ENCODE data around the gene ME3. TPM values are rescaled to one million over a fixed set of nuclear protein-coding genes. Genes with fewer than 3 reads are reported as not detected.
"Not testable (repeated sequence)": the region's sequence is repeated elsewhere in the genome, so short reads cannot be mapped to it uniquely, and the experiment has no call there.

ME3 gene
- polyA plus RNA-seq, 4 donors: 5.1 to 21.4 (median 7.3) TPM

- H3K27me3 ChIP-seq (ENCODE audit: control insufficient read depth in 3 of 3, insufficient read depth in 3 of 3, low read length in 3 of 3): no peaks in the 10 kb centered on the region
- H3K36me3 ChIP-seq (ENCODE audit: control insufficient read depth in 3 of 3, insufficient read depth in 2 of 3, low read depth in 1 of 3, low read length in 3 of 3): no peaks in the 10 kb centered on the region
- no peaks in the 10 kb centered on the region for H3K9me3 ChIP-seq (ENCODE audit: control insufficient read depth in 2 of 2, insufficient read depth in 1 of 2, low read depth in 1 of 2, low read length in 1 of 2)
- H3K27ac ChIP-seq (ENCODE audit: low read depth in 1 of 3, low read length in 2 of 3): no peak overlapping the region
- H3K4me1 ChIP-seq (ENCODE audit: control insufficient read depth in 3 of 3, insufficient read depth in 2 of 3, low read depth in 1 of 3, low read length in 2 of 3): no peaks in the 10 kb centered on the region
- no peak overlapping the region for H3K4me3 ChIP-seq (ENCODE audit: low read depth in 1 of 3, low read length in 3 of 3)
- 72 to 83% (median 79%) methylated on average over 3 of the region's 3 CpGs for WGBS, 3 donors
- no peak for DNase-seq
- no peak for FAIRE-seq
These were observed 134.2 kb downstream of the ME3 start for GRCh38 chr11:86538223-86538548.

- no peak for DNase-seq
- Histone ChIP-seq H3K9me3 (ENCODE audit: control insufficient read depth in 2 of 2, insufficient read depth in 1 of 2, low read depth in 1 of 2, low read length in 1 of 2) (no peaks in the 10 kb centered on the region), H3K27me3 (ENCODE audit: control insufficient read depth in 3 of 3, insufficient read depth in 3 of 3, low read length in 3 of 3) (no peaks in the 10 kb centered on the region), H3K36me3 (ENCODE audit: control insufficient read depth in 3 of 3, insufficient read depth in 2 of 3, low read depth in 1 of 3, low read length in 3 of 3) (no peaks in the 10 kb centered on the region), H3K4me1 (ENCODE audit: control insufficient read depth in 3 of 3, insufficient read depth in 2 of 3, low read depth in 1 of 3, low read length in 2 of 3) (no peaks in the 10 kb centered on the region), H3K4me3 (ENCODE audit: low read depth in 1 of 3, low read length in 3 of 3) (no peak overlapping the region), H3K27ac (ENCODE audit: low read depth in 1 of 3, low read length in 2 of 3) (no peak overlapping the region)
- FAIRE-seq: no peak
These were observed 134.7 kb downstream of the ME3 start for GRCh38 chr11:86537541-86538222.

GRCh38 chr11:86535773-86536172, 136.6 kb downstream of the ME3 start:
- H3K4me1 ChIP-seq (ENCODE audit: control insufficient read depth in 3 of 3, insufficient read depth in 2 of 3, low read depth in 1 of 3, low read length in 2 of 3): no peaks in the 10 kb centered on the region
- no peaks in the 10 kb centered on the region for H3K27me3 ChIP-seq (ENCODE audit: control insufficient read depth in 3 of 3, insufficient read depth in 3 of 3, low read length in 3 of 3)
- no peak overlapping the region for H3K27ac ChIP-seq (ENCODE audit: low read depth in 1 of 3, low read length in 2 of 3)
- FAIRE-seq (no peak), DNase-seq (no peak)
- no peak overlapping the region for H3K4me3 ChIP-seq (ENCODE audit: low read depth in 1 of 3, low read length in 3 of 3)
- no peaks in the 10 kb centered on the region for H3K9me3 ChIP-seq (ENCODE audit: control insufficient read depth in 2 of 2, insufficient read depth in 1 of 2, low read depth in 1 of 2, low read length in 1 of 2)
- H3K36me3 ChIP-seq (ENCODE audit: control insufficient read depth in 3 of 3, insufficient read depth in 2 of 3, low read depth in 1 of 3, low read length in 3 of 3): no peaks in the 10 kb centered on the region

GRCh38 chr11:86524620-86525352, 147.6 kb downstream of the ME3 start:
- Histone ChIP-seq H3K4me1 (ENCODE audit: control insufficient read depth in 3 of 3, insufficient read depth in 2 of 3, low read depth in 1 of 3, low read length in 2 of 3) (peaks cover 0 to 10% (median 3%) of the 10 kb centered on the region in 3 donors), H3K36me3 (ENCODE audit: control insufficient read depth in 3 of 3, insufficient read depth in 2 of 3, low read depth in 1 of 3, low read length in 3 of 3) (peaks cover 0 to 2% (median 0%) of the 10 kb centered on the region in 3 donors), H3K27me3 (ENCODE audit: control insufficient read depth in 3 of 3, insufficient read depth in 3 of 3, low read length in 3 of 3) (no peaks in the 10 kb centered on the region), H3K9me3 (ENCODE audit: control insufficient read depth in 2 of 2, insufficient read depth in 1 of 2, low read depth in 1 of 2, low read length in 1 of 2) (peaks cover 0 to 14% of the 10 kb centered on the region in 2 donors), H3K4me3 (ENCODE audit: low read depth in 1 of 3, low read length in 3 of 3) (no peak overlapping the region), H3K27ac (ENCODE audit: low read depth in 1 of 3, low read length in 2 of 3) (no peak overlapping the region)
- 63 to 90% (median 88%) methylated on average over 2 of the region's 2 CpGs for WGBS, 3 donors
- no peak for DNase-seq
- no peak for FAIRE-seq

- H3K36me3 ChIP-seq (ENCODE audit: control insufficient read depth in 3 of 3, insufficient read depth in 2 of 3, low read depth in 1 of 3, low read length in 3 of 3): peaks cover 0 to 2% (median 0%) of the 10 kb centered on the region in 3 donors
- 27 to 36% (median 33%) methylated on average over 5 of the region's 5 CpGs for WGBS, 3 donors
- no peak for DNase-seq
- H3K4me1 ChIP-seq (ENCODE audit: control insufficient read depth in 3 of 3, insufficient read depth in 2 of 3, low read depth in 1 of 3, low read length in 2 of 3): peaks cover 0 to 10% (median 7%) of the 10 kb centered on the region in 3 donors
- no peak overlapping the region for H3K4me3 ChIP-seq (ENCODE audit: low read depth in 1 of 3, low read length in 3 of 3)
- H3K27ac ChIP-seq (ENCODE audit: low read depth in 1 of 3, low read length in 2 of 3): no peak overlapping the region
- H3K9me3 ChIP-seq (ENCODE audit: control insufficient read depth in 2 of 2, insufficient read depth in 1 of 2, low read depth in 1 of 2, low read length in 1 of 2): peaks cover 0 to 14% of the 10 kb centered on the region in 2 donors
- FAIRE-seq: no peak
- H3K27me3 ChIP-seq (ENCODE audit: control insufficient read depth in 3 of 3, insufficient read depth in 3 of 3, low read length in 3 of 3): no peaks in the 10 kb centered on the region
These were observed 148.4 kb downstream of the ME3 start for GRCh38 chr11:86523738-86524619.

GRCh38 chr11:86522512-86522911, 149.9 kb downstream of the ME3 start:
- H3K9me3 ChIP-seq (ENCODE audit: control insufficient read depth in 2 of 2, insufficient read depth in 1 of 2, low read depth in 1 of 2, low read length in 1 of 2): peaks cover 0 to 14% of the 10 kb centered on the region in 2 donors
- not testable (repeated sequence) for H3K4me3 ChIP-seq (ENCODE audit: low read depth in 1 of 3, low read length in 3 of 3); H3K27me3 ChIP-seq (ENCODE audit: control insufficient read depth in 3 of 3, insufficient read depth in 3 of 3, low read length in 3 of 3); DNase-seq; H3K27ac ChIP-seq (ENCODE audit: low read depth in 1 of 3, low read length in 2 of 3); FAIRE-seq; H3K36me3 ChIP-seq (ENCODE audit: control insufficient read depth in 3 of 3, insufficient read depth in 2 of 3, low read depth in 1 of 3, low read length in 3 of 3)
- H3K4me1 ChIP-seq (ENCODE audit: control insufficient read depth in 3 of 3, insufficient read depth in 2 of 3, low read depth in 1 of 3, low read length in 2 of 3): peaks cover 0 to 18% (median 7%) of the 10 kb centered on the region in 3 donors
- 94 to 98% (median 95%) methylated on average over 5 of the region's 5 CpGs for WGBS, 3 donors

GRCh38 chr11:86519064-86519911, 153.1 kb downstream of the ME3 start:
- peak overlapping the region in 2 of 3 donors; percentile 24 to 60 for H3K27ac ChIP-seq (ENCODE audit: low read depth in 1 of 3, low read length in 2 of 3)

More at GRCh38 chr11:86519064-86519911, 153.1 kb downstream of the ME3 start:
- peaks cover 0 to 19% (median 7%) of the 10 kb centered on the region in 3 donors for H3K4me1 ChIP-seq (ENCODE audit: control insufficient read depth in 3 of 3, insufficient read depth in 2 of 3, low read depth in 1 of 3, low read length in 2 of 3)
- WGBS, 3 donors: 59 to 82% (median 77%) methylated on average over 5 of the region's 5 CpGs
- DNase-seq: no peak
- no peak overlapping the region for H3K4me3 ChIP-seq (ENCODE audit: low read depth in 1 of 3, low read length in 3 of 3)
- no peaks in the 10 kb centered on the region for H3K27me3 ChIP-seq (ENCODE audit: control insufficient read depth in 3 of 3, insufficient read depth in 3 of 3, low read length in 3 of 3)
- H3K9me3 ChIP-seq (ENCODE audit: control insufficient read depth in 2 of 2, insufficient read depth in 1 of 2, low read depth in 1 of 2, low read length in 1 of 2): peaks cover 0 to 3% of the 10 kb centered on the region in 2 donors
- no peak for FAIRE-seq
- peaks cover 0 to 2% (median 0%) of the 10 kb centered on the region in 3 donors for H3K36me3 ChIP-seq (ENCODE audit: control insufficient read depth in 3 of 3, insufficient read depth in 2 of 3, low read depth in 1 of 3, low read length in 3 of 3)
